SK-N-SH (cell line): Measurements from ENCODE around the gene MAPK4. TPM values are rescaled to one million over a fixed set of nuclear protein-coding genes. Genes with fewer than 3 reads are reported as not detected.

Experiments used
- CTCF ChIA-PET: fragments of 300-600, 350-600 bp; formaldehyde crosslinking; extraction: SDS; loops from one replicate; lab custom pipeline; 2021; lab: Yijun Ruan, JAX
- POLR2A ChIA-PET: fragments of 350-600 bp; sonication (Branson Sonifier 250); formaldehyde crosslinking; extraction: SDS; loops from one replicate; lab custom pipeline; 2020; ENCODE audit warnings: antibody characterized with exemption, inconsistent platforms; lab: Yijun Ruan, JAX
- DNase-seq: peaks from one replicate; pipeline ENCODE4 v3.0.0; 2012
- H2AFZ ChIP-seq: fragments of 200-600 bp; sonication (generic); 2 replicates; pipeline ENCODE4 v1.8.1; 2016; ENCODE audit warnings: antibody characterized with exemption, mild to moderate bottlenecking, low read depth
- H3F3A ChIP-seq: fragments of 200-600 bp; sonication (generic); replicated peaks from 2 replicates; pipeline ENCODE3; 2016; ENCODE audit warnings: antibody characterized with exemption, mild to moderate bottlenecking; ENCODE audit not compliant: insufficient read depth
- H3K27ac ChIP-seq, 2 experiments: fragments of 200-500 bp in 1 of 2; fragments of 200-600 bp in 1 of 2; sonication (Bioruptor generic) in 1 of 2; sonication (generic), shearing (Covaris generic) in 1 of 2; 2 replicates each; pipeline versions ENCODE4 v1.5.1 to v1.6.1; 2014 to 2016; ENCODE audit warnings: low read depth in 2 of 2, inconsistent platforms in 1 of 2, low read length in 1 of 2, mild to moderate bottlenecking in 1 of 2, mixed read lengths in 1 of 2
- H3K27me3 ChIP-seq: fragments of 200-600 bp; sonication (generic), shearing (Covaris generic); 2 replicates; pipeline ENCODE4 v1.6.1; 2016; ENCODE audit warnings: mixed run types; ENCODE audit not compliant: insufficient read depth
- H3K36me3 ChIP-seq, 2 experiments: fragments of 200-500 bp in 1 of 2; fragments of 200-600 bp in 1 of 2; sonication (Bioruptor generic) in 1 of 2; sonication (generic) in 1 of 2; replicated peaks in 1 of 2; 2 replicates each; pipeline versions ENCODE3 to v1.5.1; 2014 to 2016; ENCODE audit warnings: low read length in 1 of 2, mild to moderate bottlenecking in 1 of 2; ENCODE audit not compliant: insufficient read depth in 2 of 2, control insufficient read depth in 1 of 2
- H3K4me1 ChIP-seq, 2 experiments: fragments of 200-500 bp in 1 of 2; fragments of 200-600 bp in 1 of 2; sonication (Bioruptor generic) in 1 of 2; sonication (generic), shearing (Covaris generic) in 1 of 2; 2 replicates each; pipeline versions ENCODE4 v1.5.1 to v1.6.1; 2014 to 2016; ENCODE audit warnings: low read depth in 1 of 2, low read length in 1 of 2, mixed run types in 1 of 2; ENCODE audit not compliant: insufficient read depth in 2 of 2, control insufficient read depth in 1 of 2
- H3K4me2 ChIP-seq: fragments of 200-600 bp; sonication (generic), shearing (Covaris generic); 2 replicates; pipeline ENCODE4 v1.6.1; 2017; ENCODE audit warnings: mixed run types
- H3K4me3 ChIP-seq, 2 experiments: fragments of 200-500 bp in 1 of 2; fragments of 200-600 bp in 1 of 2; sonication (Bioruptor generic) in 1 of 2; sonication (generic), shearing (Covaris generic) in 1 of 2; 2 replicates each; pipeline versions ENCODE4 v1.5.1 to v1.8.1; 2014 to 2016; ENCODE audit warnings: low read depth in 2 of 2, inconsistent platforms in 1 of 2, low read length in 1 of 2, mild to moderate bottlenecking in 1 of 2, mixed read lengths in 1 of 2, moderate library complexity in 1 of 2
- H3K79me2 ChIP-seq: fragments of 200-600 bp; sonication (generic); 2 replicates; pipeline ENCODE4 v1.8.1; 2017; ENCODE audit warnings: mild to moderate bottlenecking; ENCODE audit not compliant: insufficient read depth
- H3K9ac ChIP-seq: fragments of 200-600 bp; sonication (generic); 2 replicates; pipeline ENCODE4 v1.6.1; 2017; ENCODE audit warnings: mixed run types
- H3K9me2 ChIP-seq: fragments of 200-600 bp; sonication (generic); 2 replicates; pipeline ENCODE4 v1.6.1; 2017; ENCODE audit warnings: mixed run types
- H3K9me3 ChIP-seq: fragments of 200-600 bp; sonication (generic); 2 replicates; pipeline ENCODE4 v1.6.1; 2017; ENCODE audit warnings: mixed run types, mild to moderate bottlenecking, moderate library complexity
- H4K20me1 ChIP-seq: fragments of 200-600 bp; sonication (generic); 2 replicates; pipeline ENCODE4 v1.6.1; 2017; ENCODE audit warnings: mild to moderate bottlenecking, mixed run types; ENCODE audit not compliant: insufficient read depth
- CHD2 ChIP-seq: fragments of 150-350 bp; IDR thresholded peaks from 2 replicates; pipeline ENCODE4 v1.6.1; 2018; ENCODE audit warnings: low read length; ENCODE audit not compliant: partially characterized antibody
- FOXM1 ChIP-seq: IDR thresholded peaks from 2 replicates; pipeline ENCODE4 v1.4.0; 2012; ENCODE audit warnings: low read depth, mild to moderate bottlenecking
- IRF3 ChIP-seq: fragments of 150-350 bp; IDR thresholded peaks from 2 replicates; pipeline ENCODE4 v1.6.1; 2016; ENCODE audit warnings: mild to moderate bottlenecking, low read depth, low read length
- MAX ChIP-seq: IDR thresholded peaks from 2 replicates; pipeline ENCODE4 v1.4.0; 2012; ENCODE audit warnings: low read depth
- MXI1 ChIP-seq: IDR thresholded peaks from 2 replicates; pipeline ENCODE4 v1.6.1; 2012; ENCODE audit warnings: mild to moderate bottlenecking, low read depth, low read length, improper control_type of control experiment
- RCOR1 ChIP-seq: fragments of 150-350 bp; IDR thresholded peaks from 2 replicates; pipeline ENCODE4 v1.6.1; 2017; ENCODE audit warnings: antibody characterized with exemption, low read length
- RFX5 ChIP-seq: IDR thresholded peaks from 2 replicates; pipeline ENCODE4 v1.6.1; 2012; ENCODE audit warnings: mild to moderate bottlenecking, improper control_type of control experiment, low read length
- SIN3A ChIP-seq: IDR thresholded peaks from 2 replicates; pipeline ENCODE4 v1.6.1; 2012; ENCODE audit warnings: low read depth, mild to moderate bottlenecking, low read length, moderate library complexity, borderline replicate concordance
- TAF1 ChIP-seq: IDR thresholded peaks from 2 replicates; pipeline ENCODE4 v1.6.1; 2012; ENCODE audit warnings: low read depth, mild to moderate bottlenecking, low read length, moderate library complexity, borderline replicate concordance
- TEAD4 ChIP-seq: IDR thresholded peaks from 2 replicates; pipeline ENCODE4 v1.4.0; 2012; ENCODE audit warnings: mild to moderate bottlenecking, borderline replicate concordance; ENCODE audit not compliant: insufficient read depth
- YY1 ChIP-seq: IDR thresholded peaks from 2 replicates; pipeline ENCODE4 v1.4.0; 2012; ENCODE audit warnings: low read depth, mild to moderate bottlenecking
- ZBTB33 ChIP-seq: IDR thresholded peaks from 2 replicates; pipeline ENCODE4 v1.4.0; 2012; ENCODE audit warnings: low read depth, borderline replicate concordance
- whole genome bisulfite sequencing: methylation state at CpG from one replicate; pipeline ENCODE4 v1.1.6; 2017; ENCODE audit warnings: low lambda C conversion rate; 5-methylcytosine and 5-hydroxymethylcytosine counted together
- polyA plus RNA-seq, 3 experiments: library from polyadenylated mRNA; depleted of rRNA; stranded (reverse); fragments of >200 nt; gene quantifications; 2 replicates each; pipeline ENCODE4 v1.2.3, GENCODE V29; 2012

MAPK4 gene
- polyA plus RNA-seq, 1 of the 3 experiments (the other 2 are of a cell fraction), result 0.02 TPM

- TF ChIP-seq TAF1 (no peak), CHD2 (no peak), RFX5 (no peak)
These were observed 35.1 kb downstream of the MAPK4 start (continued) for GRCh38 chr18:50594942-50595341.

- H3K4me3 ChIP-seq, result no peak overlapping the region
- ChIA-PET CTCF (no interaction called here), POLR2A (no interaction called here)
- H3K4me2 ChIP-seq, result no peak overlapping the region
- no peak overlapping the region for H2AFZ ChIP-seq
- no peaks in the 10 kb centered on the region for H3K79me2 ChIP-seq
- H4K20me1 ChIP-seq, result no peaks in the 10 kb centered on the region
- 45% methylated on average over 3 of the region's 3 CpGs for WGBS
- TF ChIP-seq YY1, result no peak
- no peak for TF ChIP-seq RFX5
- TF ChIP-seq, all 33 proteins: peak for 0
- Histone ChIP-seq H3K9ac (no peak overlapping the region), H3K27ac (no peak overlapping the region), H3K9me3 (no peaks in the 10 kb centered on the region), H3K36me3 (no peaks in the 10 kb centered on the region), H3F3A (no peaks in the 10 kb centered on the region), H3K4me1 (no peaks in the 10 kb centered on the region), H3K27me3 (no peaks in the 10 kb centered on the region), H3K9me2 (no peaks in the 10 kb centered on the region)
- no peak for DNase-seq
These were observed 42.6 kb downstream of the MAPK4 start for GRCh38 chr18:50602466-50602865.

- Histone ChIP-seq H3K4me2 (no peak overlapping the region), H3K27ac (no peak overlapping the region), H3K9me2 (no peaks in the 10 kb centered on the region), H2AFZ (no peak overlapping the region), H3K27me3 (no peaks in the 10 kb centered on the region), H4K20me1 (no peaks in the 10 kb centered on the region), H3K9ac (no peak overlapping the region), H3K4me3 (no peak overlapping the region), H3K79me2 (no peaks in the 10 kb centered on the region), H3K36me3 (no peaks in the 10 kb centered on the region), H3K4me1 (no peaks in the 10 kb centered on the region), H3F3A (no peaks in the 10 kb centered on the region), H3K9me3 (no peaks in the 10 kb centered on the region)
- ChIA-PET CTCF (no interaction called here), POLR2A (no interaction called here)
- DNase-seq, result no peak
- TF ChIP-seq FOXM1 (no peak), TEAD4 (no peak), SIN3A (no peak), IRF3 (no peak), ZBTB33 (no peak), RCOR1 (no peak), MXI1 (no peak), RFX5 (no peak), MAX (no peak)
- 33% methylated on average over 2 of the region's 5 CpGs for WGBS
These were observed 46.7 kb downstream of the MAPK4 start for GRCh38 chr18:50606609-50607008.
